ENCODE results near the gene ATP8B4. TPM values are rescaled to one million over a fixed set of nuclear protein-coding genes. Genes with fewer than 3 reads are reported as not detected.
A peak's percentile ranks its signal among the peaks of the same experiment; 100 is the strongest.

ATP8B4 gene
- polyA plus RNA-seq, 3 donors: 2.3 to 3.6 (median 2.6) TPM

GRCh38 chr15:49900006-49900902 lies 218.8 kb downstream of the ATP8B4 start:
- peak; percentile 75 for DNase-seq

DNA sequence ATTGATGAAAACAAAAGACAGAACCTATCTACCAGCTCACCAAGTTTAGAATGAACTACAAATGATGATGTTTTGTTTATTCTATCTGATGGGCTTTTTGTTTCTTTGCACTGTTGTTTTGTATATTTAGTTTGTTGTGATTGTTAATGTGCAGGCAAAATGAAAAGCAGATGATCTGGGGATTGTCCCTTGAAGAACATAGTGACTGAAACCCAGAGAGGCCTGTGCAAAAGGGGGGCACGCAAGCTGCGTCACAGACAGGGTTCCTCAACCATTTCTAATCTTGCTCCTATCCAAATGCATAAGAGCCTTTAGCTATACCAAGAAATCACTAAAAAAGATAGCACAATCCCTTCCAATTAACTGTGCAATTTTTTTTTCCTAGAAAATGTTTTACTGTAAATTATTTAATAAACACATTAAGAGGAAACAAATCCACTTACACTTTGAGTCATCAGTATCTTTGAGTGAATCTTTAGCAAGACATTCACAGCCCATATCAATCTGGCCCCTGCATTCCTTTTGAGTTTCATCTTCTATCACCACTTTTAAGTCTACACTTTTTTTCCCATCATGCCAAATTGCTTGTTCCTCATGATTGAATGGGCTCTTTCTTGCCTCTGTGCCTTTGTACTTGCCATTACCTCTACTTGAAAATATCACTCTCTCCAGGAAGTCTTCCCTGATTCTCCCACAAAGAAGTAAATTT lies 220.3 kb downstream of the ATP8B4 start:
- no peak for DNase-seq

GRCh38 chr15:49898097-49898496 lies 220.9 kb downstream of the ATP8B4 start:
- no peak for DNase-seq

GRCh38 chr15:49895347-49896223 lies 223.4 kb downstream of the ATP8B4 start:
- no peak for DNase-seq

GRCh38 chr15:49890689-49891088 lies 228.3 kb downstream of the ATP8B4 start:
- DNase-seq: no peak

- no peak for DNase-seq
Observed at GRCh38 chr15:49889536-49889935, 229.5 kb downstream of the ATP8B4 start.

GRCh38 chr15:49888734-49889133 lies 230.3 kb downstream of the ATP8B4 start:
- DNase-seq: no peak

GRCh38 chr15:49888323-49888693 lies 230.7 kb downstream of the ATP8B4 start:
- no peak for DNase-seq

DNA sequence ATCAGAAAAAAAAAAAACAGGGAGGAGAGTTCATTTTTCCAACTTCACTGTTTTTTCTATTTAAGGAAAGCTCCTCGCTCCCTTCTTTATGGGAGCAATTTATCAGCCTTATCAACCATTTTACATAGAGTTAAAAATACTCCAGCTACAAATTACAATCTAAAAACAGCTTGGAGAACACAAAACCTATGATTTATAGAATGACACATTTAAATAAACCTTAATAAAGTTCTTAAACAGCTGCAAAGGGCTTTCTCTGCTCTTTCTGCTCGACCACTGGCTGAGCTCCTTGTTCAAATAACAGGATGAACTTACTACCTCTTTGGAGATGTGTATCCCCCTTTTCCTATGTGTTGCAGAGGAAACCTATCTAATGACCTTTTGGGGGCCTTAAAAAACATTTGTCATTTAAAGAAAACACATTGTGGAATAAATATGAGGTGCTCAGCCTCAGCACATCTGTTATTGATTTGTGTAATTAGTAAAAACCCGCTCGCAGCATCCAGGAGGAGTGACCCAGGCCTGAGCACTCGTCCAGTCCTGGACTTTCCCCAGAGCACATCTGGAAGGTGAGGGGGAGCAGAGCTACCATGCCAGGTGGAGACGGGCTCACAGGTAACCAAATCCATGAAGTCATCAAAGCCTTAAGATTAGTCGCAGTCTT lies 231.2 kb downstream of the ATP8B4 start:
- peak; percentile 74 for DNase-seq

GRCh38 chr15:49883121-49883520 lies 235.9 kb downstream of the ATP8B4 start:
- DNase-seq: no peak

GRCh38 chr15:49881866-49882265 lies 237.2 kb downstream of the ATP8B4 start:
- DNase-seq: no peak

DNA sequence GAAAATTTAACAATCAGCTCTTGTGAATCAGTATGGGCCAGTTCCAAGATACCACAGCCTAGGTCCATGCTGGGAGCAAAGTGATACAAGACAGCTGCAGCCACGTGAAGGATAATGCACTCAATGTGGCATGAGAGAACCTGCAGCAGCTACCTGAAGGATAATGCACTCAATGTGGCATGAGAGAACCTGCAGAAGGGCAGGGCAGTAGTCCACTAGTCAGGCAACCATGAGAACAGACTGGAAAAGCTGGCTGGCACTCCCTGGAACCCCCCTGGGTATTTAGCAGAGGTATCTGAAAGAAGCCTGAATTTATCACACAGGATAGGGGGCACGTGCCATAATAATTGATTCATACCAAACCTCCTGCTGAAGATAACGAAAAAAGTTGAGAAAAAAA lies 237.6 kb downstream of the ATP8B4 start:
- DNase-seq: no peak

DNA sequence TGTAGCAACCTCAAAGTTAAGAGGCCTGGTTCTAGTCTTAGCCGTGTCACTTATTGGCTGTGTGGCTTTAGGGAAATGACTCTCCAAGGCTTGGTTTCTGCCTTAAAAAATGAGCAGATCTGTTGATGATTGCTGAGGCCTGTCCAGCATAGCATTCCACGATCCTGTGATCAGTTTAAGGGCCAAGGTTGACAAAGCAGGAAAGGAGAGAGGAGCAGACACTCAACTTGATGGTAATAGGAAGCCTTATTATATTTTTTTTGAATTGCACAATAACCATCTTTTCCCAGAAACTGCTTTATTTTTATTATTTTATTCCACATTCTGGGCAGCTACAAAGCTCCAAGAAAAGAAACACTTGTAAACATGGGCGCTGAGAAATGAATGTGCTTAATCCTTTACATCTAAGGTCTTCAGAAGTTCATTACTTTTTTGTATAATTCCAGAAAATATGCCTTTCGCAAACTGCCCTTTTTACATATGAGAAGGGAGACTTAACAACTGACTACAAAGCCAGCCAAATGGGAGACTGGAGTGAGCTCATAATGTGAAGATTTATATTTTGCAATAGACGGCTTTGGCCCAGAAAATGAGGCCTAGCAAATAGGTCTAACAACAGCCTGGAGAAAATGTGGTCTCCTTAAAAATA lies 241.0 kb downstream of the ATP8B4 start:
- DNase-seq: no peak

DNA sequence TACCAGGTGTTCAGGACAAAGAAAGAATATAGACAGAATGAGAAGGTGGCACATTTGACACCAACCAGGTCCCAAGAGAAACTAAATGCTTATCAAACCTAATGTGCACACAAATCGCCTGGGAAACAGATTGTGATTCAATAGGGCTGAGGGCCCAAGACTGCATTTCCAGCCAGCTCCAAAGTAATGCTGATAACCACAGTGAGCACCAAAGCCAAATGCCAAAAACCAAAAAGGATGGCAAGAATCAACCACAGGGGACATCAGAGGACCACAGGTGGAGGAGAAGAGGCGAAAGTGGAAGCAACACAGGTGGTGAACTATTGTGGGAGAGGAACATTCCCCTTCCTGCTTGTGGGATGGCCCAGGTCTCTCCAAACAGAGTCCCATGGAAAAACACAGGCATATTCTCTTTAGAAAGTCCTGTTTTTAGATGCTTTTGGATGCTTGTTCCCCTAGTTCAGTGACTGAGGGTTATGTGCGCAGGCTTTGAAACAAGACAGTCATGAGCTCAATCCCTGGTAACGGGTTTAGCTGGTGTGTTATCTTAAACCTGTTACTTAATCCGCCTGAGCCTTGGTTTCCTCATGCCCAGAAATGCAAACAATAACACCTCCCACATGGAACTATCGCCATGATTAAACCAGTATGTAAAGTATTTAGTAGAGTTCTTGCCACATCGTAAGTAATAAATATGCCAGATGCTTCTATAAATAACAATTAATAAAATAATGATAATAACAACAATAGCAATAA lies 241.7 kb downstream of the ATP8B4 start:
- DNase-seq: no peak

GRCh38 chr15:49876401-49877038 lies 242.5 kb downstream of the ATP8B4 start:
- DNase-seq: no peak

DNA sequence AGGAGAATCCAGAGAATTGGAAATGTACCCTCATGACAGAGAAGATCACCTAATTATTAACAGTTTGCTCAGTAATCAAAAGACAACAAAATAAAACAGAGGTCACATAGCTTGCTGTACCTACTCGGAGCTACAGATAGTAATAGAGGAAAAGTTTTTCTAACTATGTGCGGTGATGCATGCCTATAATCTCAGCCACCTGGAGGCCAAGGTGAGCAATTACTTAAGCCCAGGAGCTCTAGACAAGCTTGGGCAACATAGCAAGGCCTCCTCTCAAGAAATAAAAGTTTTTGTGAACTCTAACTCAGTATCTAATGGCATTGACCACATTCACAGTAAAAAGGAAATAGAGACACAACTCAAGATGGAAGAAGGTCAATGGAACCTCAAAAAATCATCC lies 243.6 kb downstream of the ATP8B4 start:
- no peak for DNase-seq

- DNase-seq: no peak
Observed at GRCh38 chr15:49870472-49870871, 248.6 kb downstream of the ATP8B4 start.

DNA sequence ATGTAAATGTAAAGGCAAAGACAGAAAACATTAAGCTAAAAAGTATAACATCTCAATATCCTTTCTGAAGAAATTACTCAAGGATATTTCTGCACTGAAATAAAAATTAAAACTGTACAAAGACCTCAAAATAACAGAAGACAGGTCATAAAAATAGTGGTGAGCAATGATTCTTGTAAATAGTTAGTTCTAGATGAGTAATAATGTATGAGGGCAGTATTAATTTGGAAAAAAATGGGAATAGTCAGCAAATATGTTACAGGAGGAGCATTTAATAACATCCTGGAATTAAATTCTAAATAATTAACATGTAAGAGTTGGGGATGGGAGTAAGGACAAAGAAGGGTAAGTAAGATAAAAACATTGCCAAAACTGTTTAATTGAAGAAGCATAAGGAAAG lies 250.7 kb downstream of the ATP8B4 start:
- no peak for DNase-seq

DNA sequence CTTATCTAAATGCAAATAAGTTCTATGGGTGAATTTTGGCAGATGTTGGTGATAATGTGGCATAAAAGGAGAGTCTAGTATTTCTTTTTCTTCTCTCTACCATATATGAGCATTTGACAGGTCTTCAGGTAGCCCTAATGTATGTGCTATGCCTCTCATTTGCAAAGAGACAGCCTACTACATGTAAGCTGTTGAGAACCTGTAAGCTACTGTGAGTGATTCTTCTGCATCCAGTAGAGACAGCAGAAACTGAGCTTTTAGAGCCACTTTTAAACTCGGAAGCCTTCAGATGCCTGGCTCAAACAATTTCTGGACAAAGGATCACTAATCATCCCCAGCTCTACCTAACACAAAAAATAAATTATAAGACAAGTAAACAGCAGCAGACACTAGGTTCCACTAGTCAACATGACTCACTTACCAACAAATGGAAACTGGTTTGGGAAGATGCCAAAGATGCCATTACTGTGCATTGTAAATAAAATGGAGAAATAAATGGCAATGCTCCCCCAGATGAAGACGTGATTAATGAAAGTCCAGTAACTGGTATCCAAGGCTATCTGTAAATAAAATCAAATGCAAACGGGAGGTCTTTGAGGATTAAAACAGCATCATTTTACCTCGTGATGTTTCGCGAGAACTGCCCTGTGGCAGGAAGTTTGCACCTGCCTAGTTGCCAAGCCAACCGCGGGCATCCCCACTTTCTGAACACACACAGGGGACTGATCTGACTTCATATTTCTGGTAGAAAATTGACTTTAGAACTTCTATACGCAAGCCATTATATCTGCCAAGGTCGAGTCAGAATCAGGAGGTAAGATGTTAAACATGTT lies 252.9 kb downstream of the ATP8B4 start:
- DNase-seq: no peak
